ENCODE data around the gene RIPPLY2.

RIPPLY2 gene

DNA sequence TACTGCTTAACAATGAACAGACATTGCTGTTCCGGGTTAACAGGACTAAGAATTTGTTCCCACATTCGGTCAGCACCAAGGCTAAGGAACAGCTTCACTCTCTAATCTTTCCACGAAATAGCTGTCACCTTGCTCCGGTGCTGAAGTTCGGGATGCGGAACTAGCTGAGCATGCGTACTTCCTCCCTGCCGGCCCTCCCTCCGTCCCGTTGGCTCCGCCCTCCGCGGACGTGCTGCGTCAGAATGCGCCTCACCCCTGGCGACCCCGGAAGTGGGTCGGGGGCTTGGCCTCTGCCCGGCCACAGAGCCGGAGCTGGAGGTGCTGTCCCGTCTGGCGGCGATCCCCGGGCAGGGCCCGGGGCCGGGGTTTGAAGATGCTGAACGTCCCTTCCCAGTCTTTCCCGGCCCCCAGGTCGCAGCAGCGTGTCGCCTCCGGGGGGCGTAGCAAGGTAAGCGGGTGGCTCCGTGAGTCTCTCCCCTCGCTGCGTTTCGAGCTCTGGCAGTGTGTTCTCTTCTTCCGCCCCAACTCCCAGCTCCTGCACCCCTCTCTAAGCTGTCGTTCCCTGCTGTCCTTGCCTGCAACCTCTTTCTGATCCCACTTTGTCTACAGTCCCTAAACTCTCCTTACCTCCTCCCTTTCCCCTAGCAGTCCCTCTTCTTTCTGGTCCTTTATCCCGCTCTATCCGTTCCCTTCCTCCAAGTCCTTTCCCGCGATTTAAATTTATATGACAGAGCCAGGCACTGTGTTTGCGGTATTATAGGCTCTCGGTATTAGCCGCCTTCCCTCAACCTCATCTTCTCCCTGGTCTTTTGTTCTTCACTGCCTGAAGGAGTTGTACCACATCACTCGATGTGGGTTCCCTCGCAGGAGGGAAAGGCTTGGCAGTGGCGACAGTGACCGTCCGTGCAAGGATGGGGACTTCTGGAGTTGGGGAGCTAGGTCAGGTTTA, 6.5 kb downstream of the RIPPLY2 start, which contains the start of gene CYB5R4:
Gene CYB5R4 (plus strand): TSS at position 280 of the 949 bp plus-strand sequence. CDS start 94 bp downstream, at position 374.
- peak; percentile 84 to 86 for DNase-seq (ENCODE audit: low read depth in 1 of 2, low spot score in 1 of 2)

DNA sequence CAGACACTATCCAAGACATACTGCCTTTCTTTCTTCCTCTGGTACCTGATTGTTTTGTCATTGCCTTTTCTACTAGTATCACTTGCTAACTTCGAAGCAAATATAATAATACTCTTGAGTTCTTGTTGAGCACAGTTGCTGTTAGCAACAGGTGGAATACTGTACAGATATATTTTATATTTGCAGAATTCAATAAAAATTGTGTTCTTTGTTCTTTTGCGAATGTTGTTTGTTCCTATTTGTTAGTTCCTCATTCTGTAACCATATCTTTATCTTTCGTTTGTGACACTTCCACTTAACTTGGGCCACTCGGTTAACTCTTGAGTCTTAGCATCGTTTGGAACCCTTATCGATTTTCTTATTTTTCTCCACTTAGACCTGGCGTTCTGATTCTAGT, 7.2 kb downstream of the RIPPLY2 start:
- no peak for DNase-seq (ENCODE audit: low read depth in 1 of 2, low spot score in 1 of 2)

DNA sequence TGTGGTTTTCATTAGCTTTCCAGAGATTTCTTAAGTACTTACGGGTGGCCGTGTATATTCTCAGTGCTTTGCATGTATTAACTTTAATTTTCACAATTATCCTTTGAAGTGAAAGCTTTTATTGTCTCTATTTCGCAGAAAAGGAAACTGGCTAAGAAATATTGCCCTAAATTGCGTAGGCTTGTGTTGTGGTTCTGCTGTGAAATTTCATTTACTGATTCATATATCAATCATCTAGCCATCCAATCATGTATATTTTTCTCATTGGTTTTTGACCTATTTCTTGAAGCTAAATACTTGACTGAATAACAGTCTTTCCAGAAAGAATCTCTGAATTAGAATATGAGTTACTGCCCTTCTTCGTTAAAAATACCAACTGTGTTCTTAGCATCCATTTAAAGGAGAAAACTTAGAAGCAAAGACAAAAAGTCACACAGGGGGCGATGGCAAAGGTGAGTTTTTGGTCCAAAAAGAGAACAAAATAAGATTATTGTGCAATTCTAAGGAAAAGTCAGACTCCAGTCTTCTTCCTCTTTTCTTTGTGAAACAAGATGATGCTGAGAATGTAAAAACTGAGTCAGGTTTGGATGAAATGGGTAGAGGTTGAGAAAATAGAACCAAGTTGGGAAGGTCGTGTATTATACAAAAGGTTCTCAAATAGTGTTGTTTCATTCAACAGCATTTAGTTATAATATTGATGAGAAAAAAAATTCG, 7.8 kb downstream of the RIPPLY2 start:
- no peak for DNase-seq (ENCODE audit: low read depth in 1 of 2, low spot score in 1 of 2)

DNA sequence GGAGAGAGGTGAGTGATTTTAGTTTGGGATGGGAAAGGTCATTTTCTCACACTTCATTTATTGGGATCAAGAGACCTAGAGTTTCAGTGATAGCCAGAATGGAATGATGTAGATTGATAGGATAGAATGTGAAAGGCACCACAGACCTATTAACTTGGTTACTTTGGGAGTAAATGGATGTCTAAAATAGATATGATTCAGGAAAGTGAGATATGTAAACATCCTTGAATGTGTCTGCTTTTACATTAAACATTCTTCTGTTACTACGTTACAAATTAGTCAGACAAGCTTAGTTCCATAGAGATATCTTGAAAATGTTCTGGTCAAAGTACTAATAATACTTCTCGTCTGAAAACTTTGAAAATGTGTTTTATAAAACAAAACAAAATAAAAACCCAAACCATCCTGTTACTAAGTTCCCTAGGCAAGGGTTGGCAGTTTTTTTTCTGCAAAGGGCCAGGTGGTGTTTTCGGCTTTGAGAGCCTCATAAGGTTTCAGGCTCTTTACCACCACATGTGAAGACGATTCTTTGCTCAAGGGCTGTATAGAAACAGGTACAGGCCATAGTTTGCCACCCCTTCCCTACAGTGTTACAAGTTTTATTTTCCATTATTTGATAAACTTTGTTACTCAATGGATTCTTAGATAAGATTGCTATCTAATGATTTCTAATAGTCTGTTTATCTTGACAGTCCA, 9.8 kb downstream of the RIPPLY2 start:
- DNase-seq (ENCODE audit: low read depth in 1 of 2, low spot score in 1 of 2): no peak

DNA sequence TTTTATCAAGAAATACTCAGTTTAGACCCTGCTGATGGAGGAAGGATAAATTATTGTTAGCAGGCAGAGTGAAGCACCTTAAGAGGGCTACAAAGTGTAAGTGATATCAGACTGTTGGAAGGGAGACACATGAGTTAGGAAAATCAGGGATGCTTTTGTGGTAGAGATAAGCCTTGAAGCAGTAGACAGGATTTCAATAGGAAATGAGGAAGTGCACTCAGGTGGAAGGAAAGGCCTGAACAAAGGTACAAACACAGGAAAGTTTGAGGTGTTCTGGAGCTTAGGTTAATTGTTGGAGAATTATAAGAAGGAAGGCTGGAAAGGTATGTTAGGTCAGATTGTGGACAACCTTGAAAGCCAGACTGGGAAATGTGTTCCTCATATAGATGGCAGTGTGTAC, 13.9 kb downstream of the RIPPLY2 start:
- DNase-seq (ENCODE audit: low read depth in 1 of 2, low spot score in 1 of 2): no peak

DNA sequence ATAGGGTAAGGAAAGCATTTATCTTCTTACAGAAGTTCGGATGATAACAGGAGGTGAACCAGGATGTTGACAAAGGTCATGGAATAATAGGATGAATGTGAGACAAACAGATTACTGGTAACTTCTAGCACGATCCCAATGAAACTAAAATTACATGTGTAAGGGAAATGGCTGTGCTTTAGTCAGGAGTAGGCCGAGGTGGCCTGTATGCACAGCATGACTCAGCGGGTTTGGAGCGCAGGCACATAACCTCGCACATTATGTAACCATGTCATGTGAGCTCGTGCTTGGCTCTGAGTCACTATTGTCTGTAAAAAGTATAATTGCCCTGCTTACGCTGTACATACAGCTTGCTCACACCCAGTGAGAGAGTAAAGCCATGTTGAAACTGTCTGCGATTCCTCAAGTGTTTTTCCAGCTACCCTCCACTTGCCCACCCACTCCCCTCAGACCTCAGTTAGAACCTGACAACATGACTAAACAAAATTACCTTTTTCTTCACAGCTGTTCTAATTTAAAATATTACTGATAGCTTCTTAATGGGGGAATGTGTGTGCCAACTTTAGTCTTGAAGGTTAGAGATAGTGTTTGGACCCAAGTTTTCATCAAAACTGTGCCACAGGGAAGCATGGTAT, 14.5 kb downstream of the RIPPLY2 start:
- no peak for DNase-seq (ENCODE audit: low read depth in 1 of 2, low spot score in 1 of 2)

DNA sequence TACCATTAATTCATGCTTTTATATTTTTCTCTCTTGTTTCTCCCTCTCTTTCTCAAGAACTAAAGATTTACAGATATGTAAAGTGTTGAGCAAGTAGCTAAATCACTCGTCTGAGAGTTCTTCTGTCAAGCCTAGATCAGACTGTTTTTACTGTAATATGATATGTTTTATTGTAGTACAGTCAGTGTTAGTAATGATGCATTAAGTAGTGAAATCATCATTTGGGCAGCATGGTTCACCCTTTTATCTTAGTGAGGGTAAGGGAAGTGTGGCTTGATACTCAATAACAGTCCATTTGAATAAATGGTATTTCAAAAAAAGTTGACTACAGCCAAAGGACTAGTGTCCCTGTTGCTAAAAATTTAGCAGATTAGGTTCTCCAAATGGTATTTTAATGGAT, 15.5 kb downstream of the RIPPLY2 start:
- no peak for DNase-seq (ENCODE audit: low read depth in 1 of 2, low spot score in 1 of 2)

DNA sequence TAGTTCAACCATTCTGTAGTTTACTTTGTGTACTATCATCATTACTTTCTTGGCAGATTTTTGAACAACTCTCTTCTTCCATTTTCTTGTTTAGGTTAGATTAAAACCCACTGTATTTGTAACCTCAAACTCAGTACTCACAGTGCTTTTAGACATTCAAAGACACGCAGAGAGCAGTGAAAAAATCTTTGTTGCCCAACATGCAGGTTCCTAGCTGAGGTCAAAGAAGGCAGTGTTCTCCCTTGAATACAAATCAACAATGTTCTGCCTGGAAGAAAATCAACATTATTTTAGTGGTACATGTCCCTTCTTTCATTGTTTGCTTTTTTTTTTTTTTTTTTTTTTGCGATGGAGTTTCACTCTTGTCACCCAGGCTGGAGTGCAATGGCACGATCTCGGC, 17.5 kb downstream of the RIPPLY2 start:
- no peak for DNase-seq (ENCODE audit: low read depth in 1 of 2, low spot score in 1 of 2)

DNA sequence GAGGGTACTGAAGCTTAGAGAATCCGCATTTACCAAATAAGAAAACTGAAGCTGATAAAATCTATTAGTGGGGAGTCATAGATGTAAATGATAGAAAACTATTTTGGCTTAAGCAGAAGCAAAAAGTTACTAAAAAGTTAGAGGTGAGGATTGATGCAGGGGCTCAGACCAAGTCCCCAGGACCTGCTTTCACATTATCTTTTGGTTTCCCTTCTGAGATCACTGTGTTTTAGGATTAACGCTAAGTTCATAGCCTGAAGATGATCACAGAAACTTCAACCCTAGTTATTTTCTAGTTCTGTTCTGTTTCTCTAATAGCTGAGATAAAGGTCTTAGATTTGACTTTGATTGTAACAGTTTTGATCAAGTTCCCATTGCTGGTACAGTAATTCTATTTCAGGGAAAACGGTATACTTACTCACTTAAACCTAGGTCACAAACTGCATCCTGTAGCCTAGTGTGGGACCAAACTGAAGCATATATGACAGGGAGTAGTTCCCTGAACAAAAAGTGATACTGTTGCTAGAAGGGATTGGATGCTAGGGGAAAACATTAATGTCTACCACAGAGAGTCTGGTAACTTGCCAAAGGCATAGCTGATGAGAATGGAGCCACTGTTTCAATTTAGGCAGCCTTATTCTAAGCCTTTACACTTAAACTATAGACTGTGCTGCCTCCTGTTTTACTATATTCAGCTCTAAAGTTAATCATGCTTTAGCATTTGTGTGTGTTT, 19.4 kb downstream of the RIPPLY2 start:
- no peak for DNase-seq (ENCODE audit: low read depth in 1 of 2, low spot score in 1 of 2)

DNA sequence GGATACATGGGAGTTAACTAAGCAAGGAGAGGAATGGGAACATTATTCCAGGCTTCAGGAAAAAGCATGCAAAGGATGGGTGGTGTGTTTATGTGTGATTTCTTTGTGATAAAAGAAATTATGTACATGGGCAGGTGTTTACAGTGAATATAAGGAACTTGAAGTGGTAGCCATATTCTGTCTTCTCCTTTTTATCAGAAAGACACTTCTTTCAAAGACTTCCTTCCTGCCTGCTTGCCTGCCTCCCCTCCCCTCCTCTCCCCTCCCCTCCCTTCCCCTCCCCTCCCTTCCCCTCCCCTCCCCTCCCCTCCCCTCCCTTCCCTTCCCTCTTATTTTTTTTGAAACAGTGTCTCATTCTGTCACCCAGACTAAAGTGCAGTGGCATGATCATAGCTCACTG, 20.7 kb downstream of the RIPPLY2 start:
- no peak for DNase-seq (ENCODE audit: low read depth in 1 of 2, low spot score in 1 of 2)

DNA sequence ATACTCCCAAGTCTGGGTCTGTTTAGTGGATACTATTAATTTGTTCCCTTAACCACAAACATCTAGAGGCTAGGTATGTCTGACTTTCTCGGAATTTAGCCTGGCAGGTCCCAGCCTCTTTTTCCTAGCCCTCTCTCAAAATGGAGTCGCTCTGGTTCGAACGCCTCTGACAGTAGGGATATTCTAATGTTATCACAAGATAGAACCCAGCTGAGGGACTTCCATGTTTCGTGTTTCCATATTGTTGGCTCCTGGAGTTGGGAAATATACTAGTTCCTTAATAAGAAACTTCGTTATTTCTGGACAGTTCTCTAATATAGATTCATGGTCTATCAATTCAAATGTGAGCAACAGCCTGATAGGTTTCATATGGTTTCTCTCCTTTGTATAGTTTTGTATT, 22.7 kb downstream of the RIPPLY2 start:
- DNase-seq (ENCODE audit: low read depth in 1 of 2, low spot score in 1 of 2): no peak

DNA sequence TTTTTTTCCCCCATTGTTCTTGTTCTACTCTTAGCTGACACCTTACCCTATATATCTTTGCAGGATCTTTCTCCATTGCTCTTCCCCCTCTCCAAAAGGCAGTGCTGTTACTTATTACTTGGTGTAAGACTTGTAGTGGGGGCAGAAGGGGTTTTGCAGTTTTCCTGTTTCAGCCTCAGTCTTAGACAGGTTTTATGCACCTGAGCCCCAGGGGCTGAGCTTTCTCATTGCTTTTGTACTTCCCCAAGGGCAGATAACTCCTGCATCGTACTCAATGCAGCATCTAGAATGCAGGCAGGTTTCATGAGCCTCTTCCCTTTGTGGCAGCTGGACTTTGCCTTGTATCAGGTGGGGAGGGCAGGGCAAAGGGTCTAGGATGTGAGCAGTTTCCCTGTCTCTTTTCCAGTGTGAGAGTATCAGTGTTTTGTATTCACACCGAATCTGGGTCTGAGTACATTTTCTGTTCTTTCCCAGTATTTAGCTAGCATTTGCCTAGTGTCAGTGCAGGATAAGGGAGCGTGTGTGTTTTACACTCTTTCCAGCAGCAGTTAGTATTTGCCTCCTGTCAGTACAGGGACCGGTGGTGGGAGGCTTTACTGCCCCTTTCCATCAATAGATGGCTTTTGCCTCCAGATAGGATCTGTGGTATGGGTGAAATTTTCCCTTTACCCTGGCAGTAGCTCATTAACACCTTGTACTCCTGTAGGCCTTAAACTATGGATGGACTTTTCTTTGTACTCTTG, 25.9 kb downstream of the RIPPLY2 start:
- DNase-seq (ENCODE audit: low read depth in 1 of 2, low spot score in 1 of 2): no peak

DNA sequence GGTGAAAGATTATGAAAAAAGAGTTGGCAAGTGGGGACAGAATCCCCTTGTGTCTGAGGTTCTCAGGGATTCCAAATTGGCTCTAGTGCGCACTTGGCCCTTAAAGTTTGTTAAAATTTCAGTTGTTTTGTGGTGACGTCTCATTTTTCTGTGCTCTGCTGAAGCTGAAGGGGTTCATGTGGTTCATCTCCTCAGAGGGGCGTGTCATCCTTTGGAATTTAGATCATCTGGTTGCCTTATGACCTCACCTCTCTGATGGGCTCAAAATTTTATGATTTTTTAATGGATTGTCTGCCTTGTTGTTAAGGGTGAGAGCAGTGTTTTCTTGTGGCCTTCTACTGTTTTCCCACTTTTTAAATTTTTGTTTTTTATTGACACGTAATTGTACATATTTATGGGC, 26.6 kb downstream of the RIPPLY2 start:
- no peak for DNase-seq (ENCODE audit: low read depth in 1 of 2, low spot score in 1 of 2)

DNA sequence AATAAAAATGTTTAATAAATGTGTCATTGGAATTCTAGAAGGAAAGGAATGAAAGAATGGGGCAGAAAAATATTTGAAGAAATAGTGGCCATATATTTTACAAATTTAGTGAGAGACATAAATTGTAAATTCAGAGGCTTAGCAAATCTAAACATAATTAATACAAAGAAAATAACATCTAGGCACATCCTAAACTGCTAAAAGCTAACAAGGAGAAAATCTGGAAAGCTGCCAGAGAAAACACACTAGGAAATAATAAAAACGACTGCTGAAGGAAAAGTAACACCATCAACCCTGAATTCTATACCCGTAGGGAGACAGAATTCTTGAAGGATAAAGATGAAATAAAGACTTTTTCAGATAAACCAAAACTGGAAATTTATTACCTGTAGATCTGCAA, 30.1 kb downstream of the RIPPLY2 start:
- no peak for DNase-seq (ENCODE audit: low read depth in 1 of 2, low spot score in 1 of 2)

DNA sequence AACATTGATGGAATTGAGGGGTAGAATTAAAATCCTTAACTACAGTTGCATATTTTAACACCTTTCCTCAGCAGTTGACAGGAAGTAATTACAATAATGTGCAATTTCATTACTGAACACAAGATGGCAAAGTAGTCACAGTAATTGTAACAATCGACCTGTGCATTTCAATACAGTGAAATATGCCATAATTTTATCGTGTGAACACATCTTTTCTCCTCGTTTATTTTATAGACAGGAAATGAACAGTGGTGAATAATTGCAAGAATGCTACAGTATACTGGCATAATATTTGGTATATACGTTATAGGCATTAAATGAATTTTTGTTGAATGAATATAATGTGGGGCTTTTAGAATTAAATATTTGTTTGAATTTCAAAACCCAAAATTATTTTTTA, 31.4 kb downstream of the RIPPLY2 start:
- DNase-seq (ENCODE audit: low read depth in 1 of 2, low spot score in 1 of 2): no peak

DNA sequence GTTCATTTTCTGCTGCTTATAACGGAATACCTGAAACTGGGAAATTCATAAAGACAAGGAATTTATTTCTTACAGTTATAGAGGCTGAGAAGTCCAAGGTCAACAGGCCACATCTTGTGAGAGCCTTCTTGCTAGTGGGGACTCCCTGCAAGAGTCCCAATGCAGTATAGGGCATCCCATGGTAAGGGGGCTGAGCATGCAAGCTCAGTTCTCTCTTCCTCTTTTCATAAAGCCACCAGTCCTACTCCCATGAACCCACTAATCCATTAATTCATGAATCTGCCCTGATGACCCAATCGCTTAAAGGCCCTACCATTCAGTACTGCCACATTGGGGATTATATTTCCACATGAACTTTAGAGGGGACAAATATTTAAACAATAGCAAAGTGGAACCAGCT, 32.8 kb downstream of the RIPPLY2 start:
- DNase-seq (ENCODE audit: low read depth in 1 of 2, low spot score in 1 of 2): no peak

DNA sequence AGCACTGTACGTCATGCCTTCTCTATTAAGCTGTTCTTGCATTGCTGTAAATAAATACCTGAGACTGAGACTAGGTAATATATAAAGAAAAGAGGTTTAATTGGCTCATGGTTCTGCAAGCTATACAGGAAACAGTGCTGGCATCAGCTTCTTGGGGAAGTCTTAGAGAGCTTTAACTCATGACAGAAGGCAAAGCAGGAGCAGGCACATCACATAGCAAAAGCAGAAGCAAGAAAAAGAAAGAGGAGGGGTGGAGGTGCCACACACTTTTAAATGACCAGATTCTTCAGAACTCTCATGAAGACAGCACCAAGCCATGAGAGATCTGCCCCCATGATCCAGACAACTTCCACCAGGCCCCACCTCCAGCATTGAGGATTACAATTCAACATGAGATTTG, 36.5 kb downstream of the RIPPLY2 start:
- no peak for DNase-seq (ENCODE audit: low read depth in 1 of 2, low spot score in 1 of 2)

DNA sequence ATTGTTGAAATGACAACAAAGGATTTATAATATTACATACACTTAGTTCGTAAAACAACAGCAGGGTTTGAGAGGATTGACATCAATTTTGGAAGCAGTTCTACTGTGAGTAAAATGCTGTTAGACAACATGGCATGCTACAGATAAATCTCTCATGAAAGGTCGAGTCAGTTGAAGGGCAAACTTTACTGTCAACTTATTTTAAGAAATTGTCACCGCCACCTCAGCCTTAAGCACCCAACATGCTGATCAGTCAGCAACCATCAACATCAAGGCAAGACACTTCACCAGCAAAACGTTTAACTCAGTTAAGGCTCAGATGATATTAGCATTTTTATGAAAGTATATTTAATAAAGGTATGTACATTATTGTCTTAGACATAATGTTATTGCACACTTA, 37.4 kb downstream of the RIPPLY2 start:
- no peak for DNase-seq (ENCODE audit: low read depth in 1 of 2, low spot score in 1 of 2)

DNA sequence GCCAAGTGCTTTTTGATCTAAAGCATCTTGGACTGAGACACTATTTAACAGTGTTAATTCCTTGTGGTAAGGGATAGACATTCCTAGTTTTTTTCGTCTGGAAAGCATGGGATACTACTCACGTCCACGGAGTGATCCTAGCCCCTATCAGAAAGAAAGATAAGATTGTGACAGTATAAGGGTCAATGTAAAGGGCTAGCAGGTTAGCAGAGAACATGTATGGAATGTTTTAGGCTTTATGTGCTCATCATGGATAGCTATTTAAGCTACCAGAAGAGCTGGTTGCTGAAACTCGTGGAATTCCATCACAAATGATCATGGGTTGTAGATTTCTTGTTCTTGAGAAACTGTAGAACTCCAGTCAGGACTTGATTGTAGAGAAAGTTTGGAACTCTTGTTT, 38.4 kb downstream of the RIPPLY2 start:
- DNase-seq (ENCODE audit: low read depth in 1 of 2, low spot score in 1 of 2): no peak

DNA sequence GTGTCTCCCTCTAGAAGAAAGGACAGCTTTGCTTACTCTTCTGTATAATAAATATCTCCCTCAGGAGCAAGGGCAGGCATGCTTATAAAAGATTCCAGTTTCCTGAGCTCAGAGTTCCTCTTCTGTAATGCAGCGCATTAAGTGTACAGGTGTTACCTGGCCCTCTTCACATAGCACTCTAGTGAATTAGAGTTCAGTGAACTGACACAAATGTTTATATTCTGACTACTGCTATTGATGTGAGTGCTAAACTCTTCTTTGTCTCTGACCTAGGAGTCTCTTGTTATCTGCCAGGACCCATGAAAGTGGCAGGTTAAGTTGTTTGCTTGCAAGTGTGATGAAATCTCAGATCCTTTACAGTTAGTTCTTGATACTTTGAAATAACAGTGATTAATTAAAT, 39.9 kb downstream of the RIPPLY2 start:
- DNase-seq (ENCODE audit: low read depth in 1 of 2, low spot score in 1 of 2): no peak
